CD14-positive monocyte (primary cell): ENCODE data around the gene MAD1L1. TPM values are rescaled to one million over a fixed set of nuclear protein-coding genes. Genes with fewer than 3 reads are reported as not detected.
A peak's percentile ranks its signal among the peaks of the same experiment; 100 is the strongest.

Experiments used
- DNase-seq, 3 donors: peaks; one replicate each; pipeline ENCODE4 v3.0.0-alpha.2; 2011 to 2022
- H2AFZ ChIP-seq: 2 replicates; pipeline ENCODE4 v1.6.0; 2012; ENCODE audit warnings: mild to moderate bottlenecking, low read depth, low read length, inconsistent platforms; ENCODE audit not compliant: insufficient read depth, poor library complexity, severe bottlenecking
- H3K27ac ChIP-seq, 2 donors: 1 replicate in 1 of 2; 2 replicates in 1 of 2; pipeline ENCODE4 v1.5.1; 2012 to 2013; ENCODE audit warnings: low read length in 2 of 2, control low read depth in 1 of 2, inconsistent platforms in 1 of 2, low read depth in 1 of 2, mild to moderate bottlenecking in 1 of 2
- H3K27me3 ChIP-seq, 2 donors: one replicate each; pipeline versions ENCODE4 v1.6.0 to v1.6.1; 2011 to 2013; ENCODE audit warnings: low read length in 2 of 2; ENCODE audit not compliant: control insufficient read depth in 2 of 2, insufficient read depth in 2 of 2
- H3K36me3 ChIP-seq, 2 donors: replicated peaks in 1 of 2; 1 replicate in 1 of 2; 2 replicates in 1 of 2; pipeline versions ENCODE4 v1.5.1 to v1.6.1; 2012 to 2013; ENCODE audit warnings: low read length in 2 of 2, control low read depth in 1 of 2, inconsistent platforms in 1 of 2, mild to moderate bottlenecking in 1 of 2; ENCODE audit not compliant: insufficient read depth in 2 of 2, control insufficient read depth in 1 of 2
- H3K4me1 ChIP-seq, 2 donors: 1 replicate in 1 of 2; 2 replicates in 1 of 2; pipeline versions ENCODE4 v1.5.1 to v1.6.1; 2012 to 2013; ENCODE audit warnings: low read length in 2 of 2, control low read depth in 1 of 2, inconsistent platforms in 1 of 2, mild to moderate bottlenecking in 1 of 2, moderate library complexity in 1 of 2; ENCODE audit not compliant: insufficient read depth in 2 of 2, control insufficient read depth in 1 of 2
- H3K4me2 ChIP-seq: replicated peaks from 2 replicates; pipeline ENCODE3; 2012; ENCODE audit warnings: low read length, moderate library complexity, mild to moderate bottlenecking; ENCODE audit not compliant: poor library complexity, severe bottlenecking; ENCODE audit errors: extremely low read depth
- H3K4me3 ChIP-seq, 3 experiments: fragments of 200-600 bp in 1 of 3; sonication (generic) in 1 of 3; replicated peaks in 1 of 3; 1 replicate in 2 of 3; 2 replicates in 1 of 3; pipeline ENCODE4 v1.5.1; 2011 to 2013; ENCODE audit warnings: low read length in 3 of 3, mild to moderate bottlenecking in 3 of 3, control low read depth in 2 of 3, low read depth in 2 of 3, inconsistent platforms in 1 of 3, moderate library complexity in 1 of 3
- H3K79me2 ChIP-seq: 2 replicates; pipeline ENCODE4 v1.6.0; 2012; ENCODE audit warnings: mild to moderate bottlenecking, control low read depth, inconsistent platforms, low read length, moderate library complexity; ENCODE audit not compliant: insufficient read depth
- H3K9ac ChIP-seq: 2 replicates; pipeline ENCODE4 v1.6.0; 2017; ENCODE audit warnings: low read length, mild to moderate bottlenecking; ENCODE audit not compliant: insufficient read depth, poor library complexity, severe bottlenecking
- H3K9me3 ChIP-seq, 2 donors: replicated peaks in 1 of 2; 1 replicate in 1 of 2; 2 replicates in 1 of 2; pipeline versions ENCODE4 v1.5.1 to v1.6.1; 2012 to 2013; ENCODE audit warnings: low read length in 2 of 2, control low read depth in 1 of 2; ENCODE audit not compliant: control insufficient read depth in 1 of 2, insufficient read depth in 1 of 2
- H4K20me1 ChIP-seq: 2 replicates; pipeline ENCODE4 v1.6.0; 2012; ENCODE audit warnings: mild to moderate bottlenecking, low read length, control low read depth, moderate library complexity; ENCODE audit not compliant: insufficient read depth
- H3K27ac Mint-ChIP-seq, 7 donors: one replicate each; pipeline ENCODE4 v1.8.0; 2020; ENCODE audit warnings: mild to moderate bottlenecking in 7 of 7, mixed read lengths in 7 of 7, moderate library complexity in 6 of 7, inconsistent platforms in 2 of 7
- H3K27me3 Mint-ChIP-seq, 3 donors: one replicate each; pipeline ENCODE4 v1.8.0; 2021 to 2022; ENCODE audit warnings: low read depth in 3 of 3, mild to moderate bottlenecking in 3 of 3, mixed read lengths in 3 of 3, moderate library complexity in 3 of 3, inconsistent platforms in 1 of 3
- H3K36me3 Mint-ChIP-seq, 2 donors: one replicate each; pipeline ENCODE4 v1.8.0; 2020; ENCODE audit warnings: mixed read lengths in 2 of 2, inconsistent platforms in 1 of 2, mild to moderate bottlenecking in 1 of 2
- H3K4me1 Mint-ChIP-seq: one replicate; pipeline ENCODE4 v1.8.0; 2020; ENCODE audit warnings: mild to moderate bottlenecking, mixed read lengths
- H3K4me3 Mint-ChIP-seq, 2 donors: one replicate each; pipeline ENCODE4 v1.8.0; 2020; ENCODE audit warnings: mild to moderate bottlenecking in 2 of 2, mixed read lengths in 2 of 2, moderate library complexity in 1 of 2
- H3K9me3 Mint-ChIP-seq, 7 donors: one replicate each; pipeline ENCODE4 v1.8.0; 2020 to 2022; ENCODE audit warnings: mixed read lengths in 7 of 7, mild to moderate bottlenecking in 6 of 7, moderate library complexity in 6 of 7, inconsistent platforms in 2 of 7
- CTCF ChIP-seq: fragments of 200-600 bp; IDR thresholded peaks from one replicate; pipeline ENCODE4 v1.8.0; 2022; ENCODE audit warnings: antibody characterized with exemption, mild to moderate bottlenecking
- WGBS: methylation state at CpG from one replicate; pipeline ENCODE4 v1.1.5; 2013; ENCODE audit warnings: missing lambda C conversion rate; ENCODE audit not compliant: insufficient coverage; 5-methylcytosine and 5-hydroxymethylcytosine counted together
- intact Hi-C, 2 donors: fragments of 100-400 bp; cut with micrococcal nuclease; formaldehyde crosslinking; loops; one replicate each; pipeline versions ENCODE4 v1.15.0 to v1.15.1; 2023
- polyA plus RNA-seq, 3 donors: library from polyadenylated mRNA; depleted of rRNA in 1 of 3; unstranded in 2 of 3; stranded (reverse) in 1 of 3; fragments of 300-500 nt in 2 of 3; fragments of >200 nt in 1 of 3; fragmentation: Illumina TruSeq in 2 of 3; gene quantifications; 1 replicate in 2 of 3; 2 replicates in 1 of 3; pipeline ENCODE4 v1.2.3, GENCODE V29; 2012 to 2021

The MAD1L1 gene
- polyA plus RNA-seq, 3 donors: 22.0 to 39.4 (median 33.2) TPM

DNA sequence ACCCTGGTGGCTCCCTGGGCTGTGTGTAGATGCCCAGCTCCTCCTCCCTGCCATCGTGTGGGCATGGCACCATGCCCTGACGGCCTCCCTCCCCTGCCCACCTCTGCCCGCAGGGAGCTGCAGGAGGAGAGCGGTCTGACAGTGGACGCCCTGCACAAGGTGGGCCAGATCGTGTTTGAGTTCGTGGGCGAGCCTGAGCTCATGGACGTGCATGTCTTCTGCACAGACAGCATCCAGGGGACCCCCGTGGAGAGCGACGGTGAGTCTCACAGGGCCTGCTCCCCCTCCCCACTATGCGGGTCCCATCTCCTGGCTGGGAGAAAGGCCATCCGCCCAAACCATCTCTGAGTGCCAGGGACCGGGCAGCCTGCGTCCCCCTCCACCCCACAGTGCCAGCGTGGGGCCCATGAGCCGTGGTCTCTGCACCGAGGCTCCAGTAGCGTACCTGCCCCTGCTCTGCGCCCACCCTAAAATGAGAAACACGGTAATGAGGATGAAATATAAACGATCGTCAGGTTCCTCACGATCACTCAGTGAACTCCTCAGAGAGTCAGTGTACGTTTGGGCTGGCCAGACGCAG, 17.1 kb upstream of the MAD1L1 start:
- H3K27ac Mint-ChIP-seq: peak overlapping the region in 3 of 7 donors; percentile 16 to 85 (median 81)
- peaks cover 47% of the 10 kb centered on the region for H3K4me1 Mint-ChIP-seq
- peaks cover 0 to 3% (median 0%) of the 10 kb centered on the region in 3 donors for H3K27me3 Mint-ChIP-seq
- Histone ChIP-seq H3K79me2 (no peaks in the 10 kb centered on the region), H3K27me3 (no peaks in the 10 kb centered on the region), H3K4me3 (no peak overlapping the region), H2AFZ (no peak overlapping the region), H3K4me2 (peak overlapping the region; percentile 57), H3K9me3 (no peaks in the 10 kb centered on the region), H4K20me1 (no peaks in the 10 kb centered on the region), H3K36me3 (peaks cover 8 to 17% of the 10 kb centered on the region in 2 donors), H3K4me1 (peaks cover 41% of the 10 kb centered on the region in 2 donors), H3K27ac (peak overlapping the region in 1 of 2 donors; percentile 50), H3K9ac (peak overlapping the region; percentile 32)
- TF ChIP-seq CTCF: no peak
- DNase-seq: no peak
- H3K9me3 Mint-ChIP-seq: no peaks in the 10 kb centered on the region
- H3K4me3 Mint-ChIP-seq: no peak overlapping the region
- WGBS: 92% methylated on average over 24 of the region's 27 CpGs
- intact Hi-C loops: loop anchor here (5.0 kb wide), 2 partner anchors 102 to 107 kb away; partner anchors contain the start of gene EIF3B (in 1 of the 2)
- peaks cover 26 to 31% of the 10 kb centered on the region in 2 donors for H3K36me3 Mint-ChIP-seq

GRCh38 chr7:2248984-2249694, 16.4 kb upstream of the MAD1L1 start:
- peak; percentile 49 to 68 (median 54) for DNase-seq
- Histone ChIP-seq H3K9ac (peak overlapping the region; percentile 32), H2AFZ (peak overlapping the region; percentile 73), H3K27ac (peak overlapping the region; percentile 50 to 56), H3K9me3 (no peaks in the 10 kb centered on the region), H3K27me3 (no peaks in the 10 kb centered on the region), H3K4me2 (peak overlapping the region; percentile 57), H3K4me3 (peak overlapping the region in 1 of 3 experiments; percentile 40), H4K20me1 (no peaks in the 10 kb centered on the region), H3K4me1 (peaks cover 48% of the 10 kb centered on the region in 2 donors), H3K36me3 (peaks cover 2 to 10% of the 10 kb centered on the region in 2 donors), H3K79me2 (no peaks in the 10 kb centered on the region)
- peaks cover 53% of the 10 kb centered on the region for H3K4me1 Mint-ChIP-seq
- H3K27me3 Mint-ChIP-seq: peaks cover 0 to 3% (median 0%) of the 10 kb centered on the region in 3 donors
- intact Hi-C loops: loop anchor here (5.0 kb wide), 2 partner anchors 103 to 108 kb away; partner anchors contain the start of gene EIF3B (in 1 of the 2)
- no peak for TF ChIP-seq CTCF
- peak overlapping the region; percentile 66 to 91 (median 85) for H3K27ac Mint-ChIP-seq
- 7% methylated on average over 19 of the region's 24 CpGs for WGBS
- H3K9me3 Mint-ChIP-seq: no peaks in the 10 kb centered on the region
- H3K36me3 Mint-ChIP-seq: peaks cover 20 to 26% of the 10 kb centered on the region in 2 donors
- peak overlapping the region; percentile 66 to 87 for H3K4me3 Mint-ChIP-seq
